Neuronal stem cell (in vitro differentiated cells): Measurements from ENCODE around the gene RS1.

Experiments
- DNase-seq: peaks from one replicate; pipeline ENCODE4 v3.0.0-alpha.2; 2013; ENCODE audit warnings: low spot score
- H2AFZ ChIP-seq: one replicate; pipeline ENCODE4 v1.6.1; 2013; ENCODE audit warnings: mild to moderate bottlenecking, low read length, inconsistent platforms
- H2AK5ac ChIP-seq: 2 replicates; pipeline ENCODE4 v1.6.1; 2013; ENCODE audit warnings: low read depth, mild to moderate bottlenecking, inconsistent platforms, low read length, moderate library complexity, mixed read lengths
- H2BK120ac ChIP-seq: 2 replicates; pipeline ENCODE4 v1.6.1; 2013; ENCODE audit warnings: low read depth, mild to moderate bottlenecking, inconsistent platforms, low read length, moderate library complexity, mixed read lengths
- H2BK12ac ChIP-seq: one replicate; pipeline ENCODE4 v1.6.1; 2013; ENCODE audit warnings: low read length, inconsistent platforms
- H2BK15ac ChIP-seq: 2 replicates; pipeline ENCODE4 v1.6.1; 2013; ENCODE audit warnings: mild to moderate bottlenecking, low read length, inconsistent platforms, mixed read lengths
- H2BK5ac ChIP-seq: one replicate; pipeline ENCODE4 v1.6.1; 2013; ENCODE audit warnings: inconsistent platforms, mild to moderate bottlenecking, low read length, moderate library complexity
- H3K14ac ChIP-seq: one replicate; pipeline ENCODE4 v1.6.1; 2013; ENCODE audit warnings: low read length, inconsistent platforms
- H3K18ac ChIP-seq: 2 replicates; pipeline ENCODE4 v1.6.1; 2013; ENCODE audit warnings: low read length, inconsistent platforms
- H3K23ac ChIP-seq: 2 replicates; pipeline ENCODE4 v1.6.1; 2013; ENCODE audit warnings: low read depth, mild to moderate bottlenecking, mixed read lengths, low read length, inconsistent platforms; ENCODE audit not compliant: poor library complexity
- H3K27ac ChIP-seq: replicated peaks from 3 replicates; pipeline ENCODE4 v1.5.1; 2013; ENCODE audit warnings: low read length, inconsistent platforms
- H3K27me3 ChIP-seq, 3 experiments: 2 replicates each; pipeline ENCODE4 v1.6.1; 2013; ENCODE audit warnings: low read length in 3 of 3, mild to moderate bottlenecking in 2 of 3, inconsistent platforms in 1 of 3, low read depth in 1 of 3, mixed read lengths in 1 of 3, moderate library complexity in 1 of 3; ENCODE audit not compliant: control insufficient read depth in 3 of 3, insufficient read depth in 3 of 3
- H3K36me3 ChIP-seq, 2 donors: replicated peaks in 1 of 2; 2 replicates each; pipeline ENCODE4 v1.6.1; 2013; ENCODE audit warnings: low read length in 2 of 2; ENCODE audit not compliant: control insufficient read depth in 2 of 2, insufficient read depth in 2 of 2
- H3K4ac ChIP-seq: 2 replicates; pipeline ENCODE4 v1.6.1; 2013; ENCODE audit warnings: inconsistent platforms, mild to moderate bottlenecking, low read length, moderate library complexity
- H3K4me1 ChIP-seq, 2 donors: 1 replicate in 1 of 2; 2 replicates in 1 of 2; pipeline ENCODE4 v1.6.1; 2013; ENCODE audit warnings: low read length in 2 of 2, low read depth in 1 of 2; ENCODE audit not compliant: control insufficient read depth in 2 of 2, insufficient read depth in 1 of 2
- H3K4me2 ChIP-seq: one replicate; pipeline ENCODE4 v1.6.1; 2013; ENCODE audit warnings: mild to moderate bottlenecking, low read length, inconsistent platforms; ENCODE audit not compliant: insufficient read depth, poor library complexity, severe bottlenecking
- H3K4me3 ChIP-seq, 2 donors: 2 replicates each; pipeline ENCODE4 v1.5.1; 2013; ENCODE audit warnings: low read length in 2 of 2, mild to moderate bottlenecking in 2 of 2, inconsistent platforms in 1 of 2, moderate library complexity in 1 of 2
- H3K79me1 ChIP-seq: one replicate; pipeline ENCODE4 v1.6.1; 2013; ENCODE audit warnings: low read depth, mild to moderate bottlenecking, inconsistent platforms, low read length, moderate library complexity
- H3K9ac ChIP-seq: one replicate; pipeline ENCODE4 v1.6.1; 2013; ENCODE audit warnings: mild to moderate bottlenecking, low read depth, low read length, inconsistent platforms; ENCODE audit not compliant: poor library complexity
- H3K9me3 ChIP-seq, 2 donors: replicated peaks in 1 of 2; 2 replicates each; pipeline versions ENCODE3 to v1.6.1; 2013; ENCODE audit warnings: low read length in 2 of 2, mild to moderate bottlenecking in 2 of 2, inconsistent platforms in 1 of 2, low read depth in 1 of 2, mixed read lengths in 1 of 2, moderate library complexity in 1 of 2; ENCODE audit not compliant: control insufficient read depth in 2 of 2, insufficient read depth in 1 of 2
- H4K8ac ChIP-seq: one replicate; pipeline ENCODE4 v1.6.1; 2013; ENCODE audit warnings: low read depth, mild to moderate bottlenecking, inconsistent platforms, low read length, moderate library complexity
- H4K91ac ChIP-seq: one replicate; pipeline ENCODE4 v1.6.1; 2013; ENCODE audit warnings: low read length, low read depth, mild to moderate bottlenecking, inconsistent platforms; ENCODE audit not compliant: poor library complexity
- WGBS, 2 donors: extraction: QIAGEN DNeasy Blood & Tissue Kit; methylation state at CpG; one replicate each; pipeline ENCODE4 v1.1.7; 2013; ENCODE audit warnings: missing lambda C conversion rate in 2 of 2, mixed read lengths in 1 of 2; ENCODE audit not compliant: insufficient read length in 2 of 2, insufficient replicate concordance in 1 of 2; ENCODE audit errors: extremely low coverage in 2 of 2; 5-methylcytosine and 5-hydroxymethylcytosine counted together

RS1 gene

DNA sequence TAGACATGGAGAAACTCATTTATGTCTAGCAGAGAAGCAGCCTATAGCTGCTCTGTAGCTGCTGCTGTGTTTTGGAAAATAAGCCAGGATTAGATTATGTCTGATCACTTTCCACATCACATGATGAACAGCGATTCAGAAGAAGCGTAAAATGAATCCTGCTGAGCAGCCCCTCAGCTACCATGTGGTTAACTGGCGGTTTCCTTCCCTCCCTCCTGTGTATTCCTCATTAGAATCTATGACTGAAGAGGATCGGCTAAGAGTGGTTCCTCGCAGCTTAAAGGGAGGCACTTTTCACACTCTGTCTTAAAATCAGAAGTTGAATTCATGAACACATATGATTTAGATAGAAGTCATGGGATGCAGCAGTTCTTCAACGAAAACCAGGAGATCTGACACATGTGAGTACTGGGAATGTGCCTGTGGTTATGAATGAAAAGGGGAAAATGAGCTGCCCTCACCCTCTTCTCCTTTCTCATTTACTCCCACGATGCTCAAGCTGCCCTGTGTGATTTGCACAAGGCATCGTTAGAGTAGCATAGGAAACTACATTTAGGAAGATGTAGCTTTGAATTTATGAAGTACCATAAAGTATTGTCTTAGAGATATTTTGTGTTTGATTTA lies 35.6 kb upstream of the RS1 start, which contains the start of gene PPEF1:
Gene PPEF1 (plus strand): TSS at position 220 of the 624 bp plus-strand sequence. CDS start 136 bp downstream, at position 356.
- Histone ChIP-seq H4K91ac (no peak within 1 kb of the TSS), H3K79me1 (no peaks in the 10 kb centered on the region), H3K36me3 (no peaks in the 10 kb centered on the region), H2BK15ac (no peak within 1 kb of the TSS), H3K4ac (no peak within 1 kb of the TSS), H2BK5ac (no peak within 1 kb of the TSS), H3K27ac (no peak within 1 kb of the TSS), H3K27me3 (no peaks in the 10 kb centered on the region), H3K9me3 (no peaks in the 10 kb centered on the region), H3K4me2 (no peak within 1 kb of the TSS), H3K4me3 (no peak within 1 kb of the TSS), H3K14ac (no peak within 1 kb of the TSS), H2AFZ (peak within 1 kb of the TSS; percentile 11), H3K4me1 (peaks cover 0 to 1% of the 10 kb centered on the region in 2 donors), H2AK5ac (no peak within 1 kb of the TSS), H2BK120ac (no peak within 1 kb of the TSS), H3K9ac (no peak within 1 kb of the TSS), H3K23ac (no peak within 1 kb of the TSS), H3K18ac (no peak within 1 kb of the TSS), H4K8ac (no peak within 1 kb of the TSS), H2BK12ac (no peak within 1 kb of the TSS)
- no peak for DNase-seq
- WGBS, 2 donors = no CpG with 5 or more reads among the region's 8 CpGs

DNA sequence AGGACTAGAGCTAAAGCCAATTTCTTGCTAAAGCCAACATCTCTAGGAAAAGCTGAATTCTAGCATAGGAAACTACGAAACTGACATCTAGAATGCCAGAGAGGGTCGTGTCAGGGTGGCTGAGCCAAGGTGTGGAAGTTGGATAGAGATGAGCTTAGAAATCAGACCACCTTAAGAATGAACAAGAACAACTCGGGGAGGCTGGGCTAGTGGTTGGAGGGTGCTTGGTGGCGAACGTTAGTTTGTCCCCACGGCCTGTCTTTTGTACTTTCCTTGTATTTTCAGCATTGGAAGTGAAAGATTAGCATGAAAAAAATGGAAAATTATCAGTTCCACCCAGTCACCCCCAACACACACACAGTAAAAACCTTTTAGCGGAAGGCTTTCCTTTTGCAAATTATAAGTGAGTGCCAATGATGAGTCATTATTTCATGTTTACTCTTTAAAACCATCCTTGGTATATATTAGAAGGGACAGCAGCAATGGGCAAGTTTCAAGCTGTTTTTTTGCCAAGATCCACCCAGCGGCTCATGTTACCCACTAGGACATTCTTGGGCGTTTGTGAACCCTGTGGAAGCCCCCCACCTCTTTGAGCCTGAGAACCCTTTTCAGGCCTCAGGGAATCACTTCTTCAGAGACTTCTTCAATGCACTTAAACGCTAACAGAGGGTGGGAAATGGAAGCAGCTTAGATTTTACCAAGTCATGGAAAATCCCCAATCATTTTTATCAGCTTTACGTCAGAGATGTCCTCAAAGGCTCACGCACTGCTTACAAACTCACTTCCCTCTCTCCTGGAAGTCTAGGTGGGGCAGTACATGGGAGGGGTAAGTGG lies 30.7 kb upstream of the RS1 start:
- H3K4me1 ChIP-seq = peaks cover 0 to 1% of the 10 kb centered on the region in 2 donors
- H4K91ac ChIP-seq = no peak overlapping the region
- no peaks in the 10 kb centered on the region for H3K9me3 ChIP-seq
- H3K9ac ChIP-seq = no peak overlapping the region
- no peak overlapping the region for H2BK120ac ChIP-seq
- H3K27ac ChIP-seq = no peak overlapping the region
- no CpG with 5 or more reads among the region's 12 CpGs for WGBS, 2 donors
- no peaks in the 10 kb centered on the region for H3K36me3 ChIP-seq
- H2BK12ac ChIP-seq = no peak overlapping the region
- no peak overlapping the region for H3K4ac ChIP-seq
- no peak overlapping the region for H2AK5ac ChIP-seq
- H3K27me3 ChIP-seq = peaks cover 0 to 6% (median 0%) of the 10 kb centered on the region in 3 experiments
- H3K4me3 ChIP-seq = no peak overlapping the region
- H3K23ac ChIP-seq = no peak overlapping the region
- H4K8ac ChIP-seq = no peak overlapping the region
- H2BK5ac ChIP-seq = no peak overlapping the region
- no peak overlapping the region for H2BK15ac ChIP-seq
- H3K14ac ChIP-seq = no peak overlapping the region
- H3K4me2 ChIP-seq = no peak overlapping the region
- no peak overlapping the region for H2AFZ ChIP-seq
- H3K18ac ChIP-seq = no peak overlapping the region
- no peak for DNase-seq
- H3K79me1 ChIP-seq = no peaks in the 10 kb centered on the region

DNA sequence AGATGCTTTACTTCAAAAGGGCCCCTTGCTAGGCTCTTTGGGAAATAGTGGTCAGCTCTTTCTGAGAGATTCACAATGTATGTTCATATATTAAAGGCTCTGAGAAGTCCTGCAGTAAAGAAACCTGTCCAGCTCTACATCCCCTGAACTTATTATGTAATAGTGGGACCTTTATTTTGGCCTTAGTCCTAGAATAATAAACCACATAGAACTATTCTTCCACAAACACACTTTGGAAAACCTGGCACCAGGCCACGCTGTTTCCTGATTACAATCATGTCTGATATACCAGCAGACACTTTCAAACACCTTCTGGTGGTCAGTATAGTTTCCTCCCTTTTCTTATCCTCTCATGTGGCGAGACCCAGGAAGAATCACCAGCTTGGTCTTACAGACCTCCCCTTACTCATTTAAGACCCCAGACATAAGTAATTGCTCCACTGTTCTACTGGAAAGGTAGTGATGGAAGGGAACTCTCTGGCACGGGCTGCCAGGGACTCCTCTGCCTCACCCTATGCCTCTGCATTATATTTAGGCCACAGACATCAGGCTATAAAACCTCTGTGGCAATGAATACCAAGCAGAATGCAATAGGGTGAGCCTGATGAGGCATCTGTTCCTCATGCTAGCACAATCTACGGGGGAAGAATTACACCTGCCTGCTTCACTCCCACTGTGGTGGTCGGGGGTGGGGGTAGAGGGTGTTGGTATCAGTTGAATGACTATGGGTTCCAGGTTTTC lies 29.9 kb upstream of the RS1 start:
- Histone ChIP-seq H2BK15ac (no peak overlapping the region), H3K4ac (no peak overlapping the region), H4K8ac (no peak overlapping the region), H3K4me3 (no peak overlapping the region), H3K27ac (no peak overlapping the region), H3K79me1 (no peaks in the 10 kb centered on the region), H3K23ac (no peak overlapping the region), H3K36me3 (no peaks in the 10 kb centered on the region), H3K27me3 (peaks cover 0 to 8% (median 0%) of the 10 kb centered on the region in 3 experiments), H3K4me2 (no peak overlapping the region), H3K9ac (no peak overlapping the region), H3K4me1 (peaks cover 0 to 1% of the 10 kb centered on the region in 2 donors), H2BK5ac (no peak overlapping the region), H2BK120ac (no peak overlapping the region), H2AFZ (no peak overlapping the region), H2BK12ac (no peak overlapping the region), H2AK5ac (no peak overlapping the region), H4K91ac (no peak overlapping the region), H3K9me3 (no peaks in the 10 kb centered on the region), H3K18ac (no peak overlapping the region), H3K14ac (no peak overlapping the region)
- DNase-seq = no peak
- WGBS, 2 donors = no CpG with 5 or more reads among the region's 5 CpGs
